Left colon (tissue), 2 donors: ENCODE data around the gene DUS2. TPM values are rescaled to one million over a fixed set of nuclear protein-coding genes. Genes with fewer than 3 reads are reported as not detected.

Experiments
- total RNA-seq, 2 donors: library from RNA; stranded (reverse); fragmentation: NEBNext Ultra II Directional; extraction: Animal tissue kit (Norgen Biotek cat#: 25700); gene quantifications; one replicate each; pipeline ENCODE4 v1.2.1, GENCODE V29; 2021
- donor health status: DM: no; HTN: no; CAD: no.
- donor health status: DM: yes; HTN: yes; CAD: no.

The DUS2 gene
- total RNA-seq, 2 donors from 2014 or later, result 14.1 to 17.4 TPM

Other genes with a start within 250 kb of the DUS2 start
- 10 to 100 TPM; 16.9 to 20.5 TPM for gene RANBP10, start 216.7 kb upstream of the DUS2 start, total RNA-seq
- under 1 TPM; 0.12 to 0.75 TPM for gene TSNAXIP1, start 216.4 kb upstream of the DUS2 start, total RNA-seq
- gene THAP11, start 181.0 kb upstream of the DUS2 start, total RNA-seq, result 10 to 100 TPM; 19.3 to 23.8 TPM
- gene NUTF2, start 176.4 kb upstream of the DUS2 start, total RNA-seq, result 10 to 100 TPM; 57.1 to 59.8 TPM
- gene CENPT, start 175.6 kb upstream of the DUS2 start, total RNA-seq, result 10 to 100 TPM; 29.3 to 43.1 TPM
- 10 to 100 TPM; 54.2 to 76.8 TPM for gene EDC4, start 150.2 kb upstream of the DUS2 start, total RNA-seq
- gene NRN1L, start 138.4 kb upstream of the DUS2 start, total RNA-seq, result under 1 TPM in 1 of 2 donors, not detected in 1; 0.67 TPM
- gene PSKH1, start 130.0 kb upstream of the DUS2 start, total RNA-seq, result 10 to 100 TPM; 31.7 to 36.6 TPM
- gene CTRL, start 91.4 kb upstream of the DUS2 start, total RNA-seq, result 1 to 10 TPM in 1 of 2 donors, under 1 TPM in 1; 0.89 to 1.9 TPM
- gene PSMB10, start 86.4 kb upstream of the DUS2 start, total RNA-seq, result 100 to 1,000 TPM; 114 to 164 TPM
- 1 to 10 TPM; 2.3 to 5.0 TPM for gene LCAT, start 79.2 kb upstream of the DUS2 start, total RNA-seq
- 10 to 100 TPM; 12.0 to 16.9 TPM for gene SLC12A4, start 54.6 kb upstream of the DUS2 start, total RNA-seq
- gene DPEP3, start 42.8 kb upstream of the DUS2 start, total RNA-seq, result under 1 TPM in 1 of 2 donors, not detected in 1; 0.28 TPM
- gene DPEP2, start 23.8 kb upstream of the DUS2 start, total RNA-seq, result 1 to 10 TPM in 1 of 2 donors, under 1 TPM in 1; 0.82 to 2.5 TPM
- gene DPEP2NB, start 7.4 kb upstream of the DUS2 start, total RNA-seq, result not detected
- 1 to 10 TPM; 6.7 to 7.1 TPM for gene DDX28, start 52 bp upstream of the DUS2 start, total RNA-seq
- 10 to 100 TPM; 24.6 to 24.9 TPM for gene NFATC3, start 62.1 kb downstream of the DUS2 start, total RNA-seq
- gene ESRP2, start 212.8 kb downstream of the DUS2 start, total RNA-seq, result 100 to 1,000 TPM in 1 of 2 donors, 10 to 100 TPM in 1; 87.5 to 120 TPM
- gene PLA2G15, start 222.1 kb downstream of the DUS2 start, total RNA-seq, result 10 to 100 TPM; 15.1 to 15.5 TPM
- 10 to 100 TPM; 23.9 to 45.9 TPM for gene SLC7A6, start 241.2 kb downstream of the DUS2 start, total RNA-seq